ENCODE data around the gene TNRC6C. TPM values are rescaled to one million over a fixed set of nuclear protein-coding genes. Genes with fewer than 3 reads are reported as not detected.
"Not testable (repeated sequence)": the region's sequence is repeated elsewhere in the genome, so short reads cannot be mapped to it uniquely, and the experiment has no call there.

TNRC6C gene
- polyA plus RNA-seq, 1 donor, result 17.1 TPM

DNA sequence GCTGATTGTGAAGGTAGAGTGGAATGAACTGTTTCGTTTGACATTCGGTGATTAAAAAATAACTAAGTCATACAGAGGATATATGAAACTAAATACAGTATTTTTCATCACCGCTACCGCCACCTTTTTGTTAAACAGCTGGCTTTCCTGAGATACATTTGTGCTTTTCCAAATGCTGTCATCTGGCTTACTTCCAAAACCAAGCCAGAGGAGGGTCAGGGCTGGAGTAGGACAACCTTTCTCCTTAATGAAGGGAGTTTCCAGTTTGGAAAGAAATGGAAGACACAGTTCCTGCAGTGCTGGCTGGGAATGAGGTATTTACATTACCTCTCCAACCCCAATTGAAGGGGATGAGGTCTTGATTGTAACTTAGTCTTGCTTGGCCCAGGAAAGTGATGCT is 3.2 kb downstream of the TNRC6C start:
- DNase-seq, result no peak

DNA sequence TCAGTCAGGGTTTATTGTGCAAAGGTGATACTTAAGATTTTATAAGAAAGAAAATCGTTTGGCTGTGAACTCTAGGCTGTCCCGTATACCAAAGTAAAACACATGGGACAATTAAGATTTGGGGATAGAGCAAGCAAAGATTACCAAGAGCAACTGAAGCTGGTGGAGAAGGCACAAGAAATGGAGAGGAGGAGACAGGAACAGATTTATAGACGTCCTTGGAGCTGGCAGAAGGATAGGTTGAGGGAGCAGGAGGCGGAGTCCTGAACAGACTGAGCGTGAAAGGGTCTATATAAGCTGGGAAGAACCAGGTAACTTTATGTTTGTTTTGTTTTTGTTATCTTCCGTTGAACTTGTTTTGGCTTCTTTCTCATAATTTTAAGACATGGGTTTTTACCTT is 3.8 kb downstream of the TNRC6C start:
- peak; percentile 14 for DNase-seq

DNA sequence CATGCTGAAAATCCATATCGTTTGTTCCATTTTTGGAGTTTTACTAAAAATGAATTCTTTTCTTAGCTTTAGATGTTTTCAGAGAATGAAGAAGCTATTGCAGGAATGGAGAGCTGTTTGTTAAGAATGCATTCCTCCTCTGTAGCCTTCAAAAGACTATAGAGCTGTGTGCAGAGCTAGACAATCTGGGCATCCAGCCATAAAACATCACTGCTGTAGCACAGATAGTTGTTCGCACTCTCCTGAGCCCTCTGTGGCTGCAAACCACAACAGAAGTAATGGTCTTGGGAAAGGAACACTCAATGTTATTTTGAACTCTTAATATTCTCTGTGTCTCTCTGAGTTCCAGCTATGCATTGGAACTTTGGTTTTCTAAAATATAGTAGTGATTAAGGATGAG is 4.9 kb downstream of the TNRC6C start:
- DNase-seq, result peak; percentile 40

DNA sequence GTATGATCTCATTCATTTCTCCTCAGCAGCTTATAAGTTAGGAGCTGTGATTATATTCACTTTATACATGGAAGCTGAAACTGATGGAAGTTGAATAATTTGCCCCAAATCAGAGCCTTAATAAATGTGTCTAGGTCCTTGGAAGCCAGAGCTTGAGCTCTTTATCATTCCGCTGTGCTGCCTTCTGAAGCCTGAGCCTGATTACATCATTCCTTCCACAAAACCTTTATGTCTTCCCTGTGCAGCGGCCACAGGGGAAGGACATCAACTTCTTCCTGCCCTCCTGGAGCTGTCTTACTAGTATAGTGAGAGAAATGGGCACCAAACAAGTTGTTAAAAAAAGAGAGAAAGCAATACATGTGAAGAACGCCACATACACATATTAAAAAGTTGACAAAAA is 6.8 kb downstream of the TNRC6C start:
- DNase-seq, result no peak

DNA sequence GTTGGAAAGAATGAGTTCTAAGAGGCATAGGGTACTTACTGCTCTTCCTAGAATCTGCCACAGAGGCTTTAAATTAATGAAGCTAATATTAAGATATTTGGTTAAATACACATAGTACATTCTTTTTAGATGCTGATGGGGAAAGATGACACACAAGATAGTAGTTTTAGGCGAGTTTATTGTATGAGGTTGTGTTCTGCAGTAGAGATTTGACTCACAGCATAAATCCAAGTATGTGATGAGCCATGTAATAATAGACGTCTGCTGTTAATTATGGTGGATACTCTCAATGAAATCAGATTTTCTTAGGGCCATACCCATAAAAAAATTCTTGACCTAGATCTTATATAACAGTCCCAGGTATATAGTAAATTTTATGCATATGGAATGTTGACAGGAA is 8.0 kb downstream of the TNRC6C start:
- no peak for DNase-seq

DNA sequence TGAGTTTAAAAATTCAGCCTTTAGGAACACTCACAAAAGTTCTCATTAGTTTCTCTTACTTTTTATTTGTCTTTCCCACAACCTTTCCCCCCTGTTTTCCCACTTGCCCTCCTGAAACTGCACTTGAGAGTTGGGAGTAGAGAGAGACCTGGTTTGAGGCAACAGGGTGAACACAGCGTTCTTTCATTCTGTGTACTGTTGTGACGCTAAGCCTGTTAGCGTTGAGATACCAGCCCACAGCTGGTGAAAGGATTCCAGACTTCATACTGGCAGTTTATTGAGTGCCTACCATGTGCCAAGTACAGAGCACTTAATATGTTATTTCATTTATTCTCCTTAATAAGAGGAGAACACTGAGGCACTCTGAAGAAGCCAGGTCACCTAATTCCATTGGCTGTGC is 10.3 kb downstream of the TNRC6C start:
- no peak for DNase-seq

- DNase-seq, result not testable (repeated sequence)
These were observed 13.8 kb downstream of the TNRC6C start for GRCh38 chr17:77972271-77972670.

GRCh38 chr17:77973953-77974352 is 15.4 kb downstream of the TNRC6C start:
- DNase-seq, result no peak

GRCh38 chr17:77974396-77974795 is 15.9 kb downstream of the TNRC6C start:
- DNase-seq, result no peak

DNA sequence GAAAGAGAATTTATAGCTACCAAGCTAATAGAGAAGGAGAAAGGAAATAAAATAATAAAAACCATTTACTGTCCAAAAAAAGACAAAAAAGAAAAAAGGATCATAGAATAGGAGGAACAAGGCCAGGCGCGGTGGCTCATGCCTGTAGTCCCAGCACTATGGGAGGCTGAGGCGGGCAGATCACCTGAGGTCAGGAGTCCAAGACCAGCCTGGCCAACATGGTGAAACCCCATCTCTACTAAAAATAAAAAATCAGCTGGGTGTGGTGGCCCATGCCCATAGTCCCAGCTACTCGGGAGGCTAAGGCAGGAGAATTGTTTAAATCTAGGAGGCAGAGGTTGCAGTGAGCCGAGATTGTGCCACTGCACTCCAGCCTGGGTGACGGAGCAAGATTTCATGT is 23.9 kb downstream of the TNRC6C start:
- not testable (repeated sequence) for DNase-seq

DNA sequence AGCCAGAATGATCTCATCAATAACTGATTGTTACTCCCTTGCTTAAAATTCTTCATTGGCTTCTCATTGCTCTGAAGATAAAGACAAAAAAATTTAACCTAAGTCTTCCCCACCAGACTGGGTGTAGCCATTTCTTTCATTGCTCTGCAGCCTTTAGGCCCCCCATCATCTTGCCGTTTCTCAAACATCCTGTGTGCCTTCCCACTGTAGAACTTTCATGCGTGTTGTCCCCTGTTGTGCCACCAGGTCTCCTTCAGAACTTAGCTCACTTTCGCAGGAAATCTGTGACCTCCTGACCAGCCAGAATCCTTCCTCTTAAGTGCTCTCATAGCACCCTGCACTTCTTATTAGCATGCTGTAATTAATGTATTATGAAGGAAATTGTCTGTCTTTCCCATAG is 31.8 kb downstream of the TNRC6C start:
- no peak for DNase-seq

- not testable (repeated sequence) for DNase-seq
These were observed 35.2 kb downstream of the TNRC6C start for GRCh38 chr17:77993735-77994134.

GRCh38 chr17:77995146-77995852 is 36.8 kb downstream of the TNRC6C start:
- no peak for DNase-seq

- DNase-seq, result no peak
These were observed 37.8 kb downstream of the TNRC6C start for GRCh38 chr17:77996256-77996655.

GRCh38 chr17:77999413-78000173 is 41.1 kb downstream of the TNRC6C start:
- DNase-seq, result no peak

- no peak for DNase-seq
These were observed 41.8 kb downstream of the TNRC6C start for GRCh38 chr17:78000341-78000740.

- DNase-seq, result peak; percentile 11
These were observed 42.7 kb downstream of the TNRC6C start for GRCh38 chr17:78001182-78001581.

DNA sequence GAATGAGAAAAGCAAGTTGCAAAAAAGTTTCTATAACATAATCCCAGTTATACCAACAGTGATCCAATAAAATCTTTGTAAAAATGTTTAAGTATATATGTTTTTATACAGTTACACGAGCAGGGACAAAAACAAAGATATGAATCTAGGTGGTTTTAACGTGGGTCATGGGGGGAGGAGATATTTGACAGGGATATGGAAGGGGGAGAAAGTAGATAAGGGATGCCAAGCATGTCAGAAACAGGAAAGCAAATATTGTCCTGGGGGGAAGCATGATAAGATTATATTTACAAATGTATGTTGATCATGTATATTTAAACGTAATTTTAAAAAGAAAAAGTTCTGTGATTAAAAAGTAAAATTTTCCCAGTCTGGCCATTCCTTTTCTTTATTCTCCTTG is 43.1 kb downstream of the TNRC6C start:
- no peak for DNase-seq

DNA sequence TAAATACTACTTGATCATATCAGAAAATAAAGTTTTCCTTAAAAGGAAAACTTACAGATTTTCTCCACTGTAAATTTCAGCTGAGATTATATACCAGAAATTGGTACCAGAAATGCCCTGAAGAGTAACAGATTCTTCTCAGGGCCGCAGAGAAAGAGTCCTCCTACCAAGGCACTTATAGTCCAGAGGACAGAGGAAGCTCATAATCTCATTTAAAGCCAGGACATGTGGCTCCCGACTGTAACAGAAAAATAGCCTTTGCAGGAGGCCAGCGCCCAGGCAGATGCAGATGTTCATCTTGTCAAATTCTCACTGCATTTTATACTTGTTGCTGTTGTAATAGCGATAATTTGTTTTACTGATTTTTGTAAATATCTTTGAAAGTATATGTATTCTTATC is 43.7 kb downstream of the TNRC6C start:
- DNase-seq, result no peak

DNA sequence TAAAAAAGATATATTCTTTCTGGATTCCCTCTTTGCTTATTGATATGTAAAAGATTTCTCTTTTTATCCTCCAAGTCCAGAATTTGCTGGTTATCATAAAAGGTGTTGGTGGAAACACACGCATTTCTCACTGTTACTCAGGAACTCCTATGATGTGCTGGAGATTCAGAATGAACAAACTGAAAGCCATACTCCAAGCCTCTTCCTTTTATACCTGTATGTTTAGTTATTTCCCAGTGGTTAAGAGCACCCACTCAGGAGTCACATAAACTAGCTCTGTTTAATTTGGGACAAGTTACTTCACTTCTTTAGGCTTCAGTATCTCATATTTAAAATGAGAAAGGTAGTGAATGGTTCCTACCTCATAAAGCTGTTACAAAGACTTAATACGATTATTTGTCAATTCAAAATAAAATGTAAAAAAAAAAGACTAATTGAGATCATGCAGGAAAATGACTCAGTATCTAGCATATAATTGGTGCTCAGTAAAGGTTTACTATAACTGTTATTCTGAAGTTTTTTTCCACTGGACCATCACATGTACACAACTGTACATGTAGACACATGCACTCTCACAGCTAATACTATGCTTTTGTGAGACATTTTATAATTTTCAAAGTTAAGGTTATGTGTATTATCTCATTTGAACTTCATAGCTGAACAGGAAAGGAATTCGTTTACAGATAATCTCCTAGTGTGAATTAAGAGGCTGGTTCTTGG is 47.1 kb downstream of the TNRC6C start:
- DNase-seq, result no peak

DNA sequence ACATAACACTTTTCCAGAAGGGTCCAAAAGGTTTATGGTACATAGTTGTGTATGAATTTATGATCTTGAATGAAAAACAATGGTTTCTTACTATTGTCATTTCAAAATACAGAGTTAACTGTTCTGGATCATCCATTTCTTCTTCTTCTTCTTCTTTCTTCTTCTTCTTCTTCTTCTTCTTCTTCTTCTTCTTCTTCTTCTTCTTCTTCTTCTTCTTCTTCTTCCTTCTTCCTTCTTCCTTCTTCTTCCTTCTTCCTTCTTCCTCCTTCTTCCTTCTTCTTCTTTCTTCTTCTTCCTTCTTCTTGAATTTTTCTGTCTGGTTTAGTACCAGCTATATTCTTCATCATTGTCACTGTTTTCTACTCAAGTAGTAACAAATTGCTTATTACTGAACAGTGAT is 47.8 kb downstream of the TNRC6C start:
- no peak for DNase-seq

DNA sequence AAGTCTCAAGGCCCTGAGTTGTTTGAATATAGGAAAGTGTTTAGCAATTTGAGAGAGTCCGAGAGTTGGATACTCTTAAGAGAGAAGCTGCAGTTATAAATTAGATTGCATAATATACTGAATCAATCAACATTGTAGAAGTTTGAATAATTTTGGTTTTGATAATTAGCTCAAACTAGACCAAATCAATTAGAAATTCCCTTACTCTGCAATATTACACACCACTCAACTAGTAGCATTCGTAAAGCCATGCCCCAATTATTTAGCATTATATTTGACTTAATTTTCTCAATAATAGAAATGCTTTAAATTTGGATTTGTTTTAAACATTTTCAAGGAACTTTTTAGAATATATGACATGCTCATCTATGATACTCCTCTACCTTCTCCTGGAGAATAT is 49.1 kb downstream of the TNRC6C start:
- DNase-seq, result no peak

GRCh38 chr17:78010759-78011158 is 52.3 kb downstream of the TNRC6C start:
- DNase-seq, result no peak

Data from left kidney (tissue), 2 donors.